ENCODE data around the gene VEZF1.
"Not testable (repeated sequence)": the region's sequence is repeated elsewhere in the genome, so short reads cannot be mapped to it uniquely, and the experiment has no call there.

VEZF1 gene

DNA sequence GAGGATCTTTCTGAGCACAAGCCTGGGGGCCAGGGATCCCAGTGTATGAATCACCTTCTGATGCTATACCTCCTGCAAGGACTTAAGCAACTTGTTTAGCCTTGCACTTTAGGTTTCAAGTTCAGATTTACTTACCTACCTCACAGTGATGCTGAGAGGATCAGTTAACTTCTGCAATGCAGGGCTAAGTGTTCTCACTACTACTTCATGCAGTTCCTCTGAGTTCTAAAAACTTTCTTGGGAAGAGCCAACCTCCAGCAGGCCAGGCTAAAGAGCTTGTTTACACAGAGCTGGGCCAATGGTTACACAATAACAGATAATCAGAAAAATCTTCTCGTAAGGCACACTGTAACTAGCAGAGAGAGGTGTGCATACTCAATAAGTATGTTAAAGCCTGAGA lies 13.0 kb downstream of the VEZF1 start:
- DNase-seq (ENCODE audit: low read depth in 3 of 3) = no peak

DNA sequence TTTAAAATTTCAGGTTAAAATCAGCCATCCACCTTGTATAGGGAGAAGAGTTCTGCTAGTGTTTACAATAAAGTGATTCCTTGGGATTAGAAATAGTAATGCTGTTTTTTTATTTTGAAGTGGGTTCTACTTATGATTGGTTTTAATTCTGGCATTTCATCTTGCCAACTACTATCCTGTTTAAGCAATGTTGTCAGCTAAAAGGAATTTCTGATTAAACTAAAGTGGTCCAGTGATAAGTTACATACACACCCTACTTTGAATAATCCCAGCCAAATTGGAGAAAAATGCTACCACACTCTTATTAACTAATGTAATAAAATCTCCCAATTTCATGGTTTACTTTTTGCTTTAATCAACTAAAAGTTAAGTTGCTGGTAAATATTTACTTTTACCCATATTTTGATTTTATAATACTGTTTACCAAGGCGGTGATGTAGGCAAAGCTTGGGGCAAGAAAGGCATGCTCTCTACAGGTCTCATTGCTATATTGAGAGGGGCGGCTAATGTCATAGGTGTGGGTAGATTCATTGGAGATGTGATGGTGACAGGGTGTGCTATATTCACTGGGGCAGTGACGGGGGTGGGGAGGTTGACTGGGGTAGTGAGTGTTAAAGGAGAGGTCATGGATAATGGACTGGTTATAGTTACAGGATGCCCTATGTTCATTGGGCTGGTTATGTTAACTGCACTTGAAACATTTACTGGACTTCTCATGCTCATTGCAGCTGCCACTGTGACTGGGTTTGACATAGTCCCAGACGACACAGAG lies 13.8 kb downstream of the VEZF1 start:
- not testable (repeated sequence) for DNase-seq (ENCODE audit: low read depth in 3 of 3)

DNA sequence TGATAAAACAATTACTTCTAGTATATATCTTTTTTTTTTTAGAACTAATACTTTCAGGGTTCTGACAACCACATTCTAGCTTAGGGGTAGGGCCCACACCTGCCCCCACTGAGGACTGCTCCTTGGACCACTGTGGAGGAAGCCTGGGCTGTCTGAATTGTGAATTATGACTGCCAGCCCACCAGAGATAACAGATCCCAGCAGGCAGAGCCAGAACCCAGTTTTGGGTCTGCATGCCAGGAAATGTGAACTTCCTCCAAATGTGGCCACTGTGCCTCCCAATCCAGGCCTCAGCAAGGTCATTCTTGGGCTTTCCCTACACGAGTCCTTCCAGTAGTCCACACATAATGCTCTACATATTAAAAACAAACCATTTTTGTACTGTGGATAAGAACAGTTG lies 15.9 kb downstream of the VEZF1 start:
- no peak for DNase-seq (ENCODE audit: low read depth in 3 of 3)

DNA sequence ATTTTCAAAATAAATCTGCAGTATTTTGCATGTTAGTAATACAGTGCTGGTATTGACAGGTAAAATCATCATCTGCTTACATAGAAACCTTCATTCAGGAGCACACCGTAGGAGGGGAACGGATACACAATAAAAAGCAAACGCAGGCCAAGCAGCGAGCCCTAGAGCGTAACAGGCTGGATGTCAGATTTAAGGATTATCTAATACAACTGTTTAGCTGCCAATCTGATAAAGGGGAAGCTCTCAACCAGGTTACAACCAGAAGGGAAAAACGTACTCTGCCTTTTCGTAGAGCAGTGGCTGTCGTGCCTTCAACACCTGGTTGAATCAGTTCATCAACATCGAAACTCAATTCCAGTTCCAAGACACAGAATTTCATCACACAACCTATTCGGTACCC lies 16.5 kb downstream of the VEZF1 start:
- DNase-seq (ENCODE audit: low read depth in 3 of 3) = no peak

DNA sequence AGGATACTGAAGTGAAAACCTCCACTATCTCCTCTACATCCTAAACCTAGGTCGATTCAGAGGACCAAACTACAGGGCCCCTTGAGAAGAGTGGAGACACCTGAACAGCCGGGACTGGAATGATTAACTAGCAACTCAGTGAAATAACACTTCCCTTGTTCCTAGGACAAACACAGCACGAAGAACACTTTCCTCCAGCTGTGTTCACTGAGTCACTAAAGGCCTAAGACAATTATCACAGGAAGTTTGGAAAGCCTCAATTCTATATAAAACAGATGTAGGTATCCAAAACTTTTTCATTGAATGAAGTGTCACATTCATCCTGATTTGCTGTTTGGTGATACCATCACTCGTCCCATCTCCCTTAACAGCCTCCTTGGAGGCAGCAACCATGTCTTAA lies 17.3 kb downstream of the VEZF1 start:
- DNase-seq (ENCODE audit: low read depth in 3 of 3) = no peak

DNA sequence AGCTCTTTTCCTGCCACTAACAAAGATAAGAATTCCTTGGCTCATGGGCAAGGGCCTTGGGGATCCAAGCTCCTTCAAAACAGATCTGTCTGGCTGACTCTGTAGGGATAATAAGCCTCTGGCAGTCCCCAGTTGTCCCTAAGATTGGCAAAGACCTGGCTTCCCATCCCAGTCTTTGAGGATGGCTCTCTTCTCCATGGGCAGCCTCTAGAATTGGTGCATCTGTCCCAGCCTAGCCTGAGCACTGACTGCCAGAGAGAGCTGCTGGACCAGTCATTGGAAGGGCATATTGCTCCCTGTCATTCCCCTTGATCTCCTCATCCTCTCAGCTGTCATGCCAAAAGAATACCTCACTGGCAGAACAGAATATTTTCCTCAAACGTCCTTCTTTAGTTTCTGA lies 19.6 kb downstream of the VEZF1 start:
- DNase-seq (ENCODE audit: low read depth in 3 of 3) = no peak

DNA sequence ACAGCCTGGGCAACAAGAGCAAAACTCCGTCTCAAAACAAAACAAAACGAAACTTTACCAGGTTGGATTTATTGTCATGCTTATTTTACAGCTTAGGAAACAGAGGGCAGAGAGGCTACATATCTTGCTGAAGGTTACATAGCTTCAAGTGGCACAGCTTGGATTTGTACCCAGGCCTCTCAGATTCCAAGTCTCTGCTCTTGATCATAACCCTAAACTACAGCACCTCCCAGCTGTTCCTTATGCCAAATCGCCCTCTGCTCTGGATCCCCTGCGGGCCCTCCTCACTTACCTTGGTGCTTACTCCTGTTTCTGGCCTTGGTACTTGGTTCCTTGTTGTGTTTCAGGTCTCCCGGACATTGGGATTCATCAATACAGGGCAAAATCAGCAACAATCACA lies 21.2 kb downstream of the VEZF1 start:
- no peak for DNase-seq (ENCODE audit: low read depth in 3 of 3)

DNA sequence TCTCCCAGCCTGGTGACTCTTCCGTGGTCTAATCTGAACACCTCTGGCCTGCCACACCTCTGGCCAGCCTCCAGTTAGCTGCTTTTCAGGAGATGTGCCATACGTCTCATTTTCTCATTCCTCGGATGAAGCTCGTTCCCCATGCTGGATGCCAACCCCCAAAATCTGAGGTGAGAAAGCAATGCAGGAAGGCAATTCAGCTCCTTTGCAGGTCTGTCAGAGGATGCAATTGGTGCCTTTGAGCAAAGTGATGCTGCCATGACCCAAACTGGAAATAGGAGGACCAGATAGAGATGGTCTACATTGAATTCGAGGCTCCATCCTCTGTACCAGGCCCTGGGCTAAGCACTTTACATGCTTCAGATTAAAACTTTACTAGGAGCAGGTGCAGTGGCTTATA lies 21.8 kb downstream of the VEZF1 start:
- DNase-seq (ENCODE audit: low read depth in 3 of 3) = no peak

DNA sequence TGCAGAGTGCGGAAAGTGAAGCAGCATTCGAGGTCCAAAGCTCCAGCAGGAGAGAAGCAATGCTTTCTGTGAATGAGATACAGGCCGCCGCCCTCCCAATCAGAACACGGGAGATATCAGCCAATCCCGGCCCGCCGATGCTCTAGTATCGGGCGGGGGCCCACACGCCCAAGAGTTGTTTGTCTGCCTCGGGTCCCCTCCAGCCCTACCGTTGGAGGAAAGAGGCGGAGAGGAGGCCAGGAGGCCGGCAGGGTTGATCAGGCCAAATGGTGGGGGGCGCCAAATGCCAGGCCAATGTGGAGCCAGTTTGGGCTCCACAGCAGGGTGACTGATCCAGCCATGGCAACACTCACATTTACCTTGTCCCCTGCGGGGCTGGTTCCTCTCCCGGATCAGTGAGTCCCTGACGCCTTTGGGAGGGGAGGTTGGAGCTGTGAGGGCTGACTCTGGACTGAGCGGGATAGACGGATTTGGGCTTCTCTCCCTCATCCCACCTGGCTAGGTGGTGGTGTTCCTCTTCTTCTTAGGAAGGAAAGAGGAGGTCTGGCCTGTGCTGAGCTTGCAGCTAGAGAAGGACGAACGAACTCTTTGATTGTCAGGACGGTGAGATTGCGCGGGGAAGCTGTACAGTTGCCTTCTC lies 22.4 kb downstream of the VEZF1 start:
- DNase-seq (ENCODE audit: low read depth in 3 of 3) = no peak

DNA sequence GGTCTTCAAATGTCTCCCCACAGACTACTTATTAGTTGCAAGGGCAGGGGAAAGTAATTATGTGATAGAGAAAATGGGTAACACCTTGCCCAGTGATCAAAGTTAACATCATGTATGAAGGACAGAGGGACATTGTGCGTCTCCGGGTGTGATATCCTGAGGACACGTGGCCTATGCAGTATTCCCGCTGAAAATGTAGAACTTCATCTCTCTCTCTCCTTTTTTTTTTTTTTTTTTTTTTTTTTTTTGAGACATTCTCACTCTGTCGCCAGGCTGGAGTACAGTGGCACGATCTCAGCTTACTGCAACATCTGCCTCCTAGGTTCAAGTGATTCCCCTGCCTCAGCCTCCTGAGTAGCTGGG lies 24.9 kb downstream of the VEZF1 start:
- DNase-seq (ENCODE audit: low read depth in 3 of 3) = no peak

DNA sequence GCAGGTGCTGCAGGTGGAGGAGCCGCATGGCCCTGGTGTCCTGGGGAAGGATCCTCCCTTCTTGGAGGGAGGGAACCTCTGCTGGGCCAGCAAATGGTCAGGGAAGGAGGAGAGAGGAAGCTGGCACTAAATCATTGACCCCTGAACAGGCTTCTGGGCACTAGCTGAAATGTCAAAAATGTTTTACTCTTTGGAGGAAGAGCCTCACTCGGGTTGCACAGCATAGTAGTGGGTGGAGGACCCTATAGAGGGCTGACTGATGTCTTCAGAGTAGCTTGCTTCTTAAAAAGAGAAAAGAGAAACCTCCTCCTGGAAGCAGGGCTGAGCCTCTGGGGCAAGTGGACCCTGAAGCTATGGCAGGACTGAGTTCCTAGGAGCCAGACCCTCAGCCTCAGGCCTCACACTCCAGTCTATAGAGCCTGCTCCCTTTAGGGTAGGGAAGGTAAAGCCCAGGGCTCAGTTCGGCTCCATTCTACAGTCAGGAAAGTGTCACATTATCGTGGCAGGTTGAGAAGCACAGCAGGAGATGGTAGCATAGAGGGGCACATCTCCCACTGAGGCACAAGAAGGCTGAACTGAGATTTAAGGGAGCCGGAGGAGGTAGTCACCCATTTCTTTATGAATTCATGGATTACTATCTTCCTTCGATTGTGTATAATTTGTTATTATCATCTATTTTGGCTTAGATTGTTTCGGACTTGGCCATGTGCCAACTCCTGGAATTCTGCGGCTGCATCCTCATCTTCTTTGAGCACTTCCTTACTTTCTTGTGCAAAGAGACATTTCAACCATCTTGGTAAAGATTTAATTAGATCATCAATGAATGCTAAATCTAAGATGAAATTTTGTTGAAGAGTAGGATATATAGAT lies 25.5 kb downstream of the VEZF1 start:
- DNase-seq (ENCODE audit: low read depth in 3 of 3) = no peak

DNA sequence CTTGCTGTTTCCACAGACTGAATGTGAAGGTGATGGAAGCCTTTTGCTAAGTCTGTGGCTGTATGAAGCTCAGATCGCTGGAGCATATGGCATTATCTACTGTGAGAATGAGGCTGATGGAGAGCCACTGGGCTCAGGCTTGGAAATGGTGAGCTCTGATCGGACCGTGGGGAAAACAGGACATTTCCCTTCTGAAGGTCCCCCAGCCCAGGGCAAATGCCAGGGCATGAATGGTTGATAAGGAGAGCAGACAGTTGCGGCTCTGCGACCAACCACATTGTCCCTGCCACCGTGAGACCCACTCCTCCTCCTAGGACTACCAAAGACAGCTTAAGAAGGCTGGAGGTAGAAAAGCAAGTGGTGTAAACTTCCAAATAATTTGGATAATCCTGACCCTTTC lies 28.1 kb downstream of the VEZF1 start:
- DNase-seq (ENCODE audit: low read depth in 3 of 3) = no peak

DNA sequence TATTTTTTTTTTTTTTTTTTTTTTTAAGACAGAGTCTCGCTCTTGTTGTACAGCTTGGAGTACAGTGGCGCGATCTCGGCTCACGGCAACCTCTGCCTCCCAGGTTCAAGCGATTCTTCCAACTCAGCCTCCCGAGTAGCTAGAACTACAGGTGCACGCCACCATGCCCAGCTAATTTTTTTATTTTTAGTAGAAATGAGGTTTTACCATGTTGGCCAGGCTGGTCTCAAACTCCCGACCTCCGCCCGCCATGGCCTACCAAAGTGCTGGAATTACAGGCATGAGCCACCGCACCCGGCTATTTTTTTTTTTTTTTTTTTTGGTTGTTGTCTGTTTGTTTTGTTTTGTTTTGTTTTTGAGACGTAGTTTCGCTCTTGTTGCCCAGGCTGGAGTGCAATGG lies 29.7 kb downstream of the VEZF1 start:
- not testable (repeated sequence) for DNase-seq (ENCODE audit: low read depth in 3 of 3)

DNA sequence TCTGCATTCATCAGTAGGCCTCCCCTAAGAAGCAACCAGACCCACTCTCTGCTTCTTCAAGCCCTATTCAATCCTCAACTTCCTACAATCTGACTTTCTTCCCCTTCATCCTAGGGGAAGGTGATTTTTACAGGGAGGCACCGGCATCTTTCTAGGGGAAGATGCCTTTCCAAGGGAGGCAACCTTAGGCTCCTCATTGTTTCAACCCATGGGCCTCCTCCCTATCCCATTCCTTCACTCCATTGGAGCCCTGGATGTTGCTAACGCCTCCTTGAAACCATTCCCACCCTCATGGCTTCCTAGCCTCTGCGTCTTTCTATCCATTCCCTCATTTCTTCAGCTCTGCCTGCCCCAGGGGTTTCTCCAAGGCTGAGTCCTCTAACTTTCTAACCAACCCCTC lies 30.2 kb downstream of the VEZF1 start:
- no peak for DNase-seq (ENCODE audit: low read depth in 3 of 3)

DNA sequence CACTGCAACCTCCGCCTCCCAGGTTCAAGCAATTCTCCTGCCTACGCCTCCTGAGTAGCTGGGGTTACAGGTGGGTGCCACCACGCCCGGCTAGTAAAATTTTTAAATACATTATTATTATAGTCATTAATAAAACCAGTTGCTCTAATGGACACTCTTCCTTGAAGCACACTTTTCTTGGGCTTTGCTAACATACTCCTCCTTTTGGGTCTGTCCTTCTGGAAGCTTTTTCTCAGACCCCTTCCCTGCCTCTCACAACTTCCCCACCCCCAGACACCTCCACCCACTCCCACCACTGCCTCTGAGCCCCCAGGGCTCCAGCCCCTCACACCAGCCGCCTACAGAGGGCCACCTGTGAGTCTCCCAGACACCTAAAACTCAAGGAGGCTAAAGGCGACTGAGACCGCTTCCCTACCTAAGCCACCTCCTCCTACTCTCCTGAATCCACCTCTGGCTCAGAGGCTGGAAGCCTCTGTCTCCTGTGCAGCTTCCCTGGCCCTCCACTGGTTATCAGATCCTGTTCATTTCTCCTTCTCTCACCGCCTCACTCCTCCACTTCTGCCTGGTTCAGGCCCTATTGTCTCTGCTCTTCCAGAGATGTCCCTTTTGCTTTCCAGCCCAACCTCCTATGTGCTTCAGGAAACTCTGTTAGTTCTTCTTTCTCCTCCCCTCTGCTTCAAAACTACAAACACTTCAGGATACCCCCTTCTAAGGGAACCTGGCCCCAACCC lies 30.8 kb downstream of the VEZF1 start:
- DNase-seq (ENCODE audit: low read depth in 3 of 3) = no peak

DNA sequence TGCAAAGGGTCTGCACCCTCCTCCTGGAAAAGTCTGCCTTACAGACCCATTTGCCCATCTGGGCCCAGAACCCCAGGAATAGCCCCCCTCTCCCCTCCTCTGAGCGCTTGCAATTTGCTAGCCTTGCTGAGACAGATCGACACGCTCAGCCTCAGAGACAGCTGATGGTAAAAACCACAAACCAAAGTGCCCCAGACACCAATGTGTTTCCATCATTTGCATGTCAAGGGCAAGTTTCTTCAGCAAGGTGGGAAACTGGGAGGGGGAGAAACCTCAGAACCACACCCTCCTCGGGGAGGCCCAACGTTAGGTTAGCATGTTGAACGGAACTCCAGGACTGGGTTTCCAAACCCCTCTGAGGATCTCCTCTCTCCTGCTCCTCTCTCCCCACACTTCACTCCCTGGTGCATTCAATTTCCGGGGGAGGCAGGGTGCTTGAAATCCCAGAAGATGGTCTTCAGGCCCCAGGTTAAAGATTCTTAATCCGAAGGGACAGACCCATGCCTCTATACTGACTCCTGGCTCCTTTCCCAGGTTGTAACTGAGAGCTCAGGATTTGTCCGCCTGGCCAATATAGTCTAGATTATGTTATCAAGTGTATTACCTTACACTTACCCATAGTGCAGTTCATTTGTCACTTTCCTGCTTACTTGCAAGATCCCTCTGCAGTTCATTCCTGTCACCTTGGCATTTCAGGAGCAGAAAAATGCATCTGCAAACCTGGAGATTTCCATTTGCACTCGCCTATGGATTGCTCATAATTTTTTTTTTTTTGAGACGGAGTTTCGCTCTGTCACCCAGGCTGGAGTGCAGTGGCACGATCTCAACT lies 31.5 kb downstream of the VEZF1 start:
- DNase-seq (ENCODE audit: low read depth in 3 of 3) = no peak

DNA sequence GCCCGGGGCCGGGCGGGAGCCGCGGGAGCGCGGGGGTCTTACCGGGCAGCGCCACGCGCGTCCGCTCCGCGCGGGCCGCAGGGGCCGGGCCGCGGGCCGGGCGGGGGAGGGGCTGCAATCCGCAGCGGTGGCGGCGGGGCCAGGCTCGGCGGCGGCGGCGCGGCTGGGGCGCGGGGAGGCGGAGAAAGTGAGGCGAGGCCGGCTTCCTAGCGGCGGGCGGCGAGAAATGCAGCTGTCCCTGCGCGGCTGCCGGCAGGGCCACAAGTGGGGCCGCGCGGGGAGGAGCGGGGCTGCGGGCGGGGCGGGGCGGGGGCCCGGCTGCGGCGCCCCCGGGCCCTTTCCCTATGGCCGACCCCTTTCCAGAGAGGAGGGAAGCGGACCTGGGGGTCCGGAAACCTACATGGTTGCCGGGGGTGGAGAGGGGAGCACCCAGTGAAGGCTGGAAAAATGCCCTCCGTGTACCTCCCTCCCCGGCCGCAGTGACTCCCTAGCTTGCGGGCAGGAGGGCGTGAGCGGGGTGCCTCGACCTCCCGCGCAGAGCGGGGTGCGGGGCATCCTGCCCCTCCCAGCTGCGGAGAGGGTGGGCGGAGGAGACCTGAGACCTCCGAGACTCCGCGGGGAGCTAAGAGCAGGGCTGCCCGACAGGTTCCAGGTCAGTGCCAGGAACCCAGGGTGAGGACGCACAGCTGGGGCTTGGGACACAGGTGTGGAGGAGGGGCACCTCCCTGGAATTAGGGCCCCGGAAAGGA lies 32.7 kb downstream of the VEZF1 start, which contains the start of gene CUEDC1:
TSS of gene CUEDC1 (minus strand) at position 230 of the 749 bp plus-strand sequence. CDS start 69,848 bp downstream, outside the sequence.
- peak; percentile 34 to 43 (median 40) for DNase-seq (ENCODE audit: low read depth in 3 of 3)

DNA sequence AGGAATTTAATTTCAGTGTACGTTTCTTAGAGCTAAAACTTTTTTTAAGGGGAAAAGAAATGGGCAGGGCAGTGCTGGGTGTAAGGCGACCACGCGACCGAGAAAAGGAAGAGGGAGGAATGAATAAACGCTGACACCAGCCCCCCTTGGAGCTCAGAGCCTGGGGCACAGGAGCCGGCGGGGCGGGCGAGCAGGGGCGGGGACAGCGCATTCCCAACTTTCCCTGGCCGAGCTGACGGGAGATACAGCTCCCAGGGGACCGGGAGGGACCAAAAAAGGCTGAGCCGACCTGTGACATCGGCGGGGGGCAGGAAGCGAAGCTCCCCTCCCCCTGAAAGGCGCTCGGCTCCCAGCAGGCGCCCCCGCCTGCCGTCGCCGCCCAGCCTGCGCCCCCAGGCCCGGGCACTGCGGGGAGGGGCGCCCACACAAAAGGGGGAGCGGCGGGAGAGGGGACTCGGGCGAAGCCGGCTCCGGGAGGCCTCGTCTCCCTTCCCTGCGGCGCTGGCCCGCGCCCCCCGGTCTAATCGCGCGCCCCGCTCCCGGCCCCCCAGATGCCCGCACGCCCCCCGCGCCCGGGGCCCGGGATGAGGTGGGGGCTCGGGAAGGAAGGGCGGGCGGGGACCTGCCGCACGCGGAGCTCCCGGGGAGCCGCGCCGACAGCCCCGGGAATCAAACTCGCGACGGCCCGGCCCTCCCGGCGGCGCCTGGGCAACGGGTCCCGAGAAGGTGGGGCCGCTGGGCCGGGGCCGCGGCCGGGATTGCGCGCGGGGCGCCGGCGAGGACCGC lies 33.5 kb downstream of the VEZF1 start:
- no peak for DNase-seq (ENCODE audit: low read depth in 3 of 3)

DNA sequence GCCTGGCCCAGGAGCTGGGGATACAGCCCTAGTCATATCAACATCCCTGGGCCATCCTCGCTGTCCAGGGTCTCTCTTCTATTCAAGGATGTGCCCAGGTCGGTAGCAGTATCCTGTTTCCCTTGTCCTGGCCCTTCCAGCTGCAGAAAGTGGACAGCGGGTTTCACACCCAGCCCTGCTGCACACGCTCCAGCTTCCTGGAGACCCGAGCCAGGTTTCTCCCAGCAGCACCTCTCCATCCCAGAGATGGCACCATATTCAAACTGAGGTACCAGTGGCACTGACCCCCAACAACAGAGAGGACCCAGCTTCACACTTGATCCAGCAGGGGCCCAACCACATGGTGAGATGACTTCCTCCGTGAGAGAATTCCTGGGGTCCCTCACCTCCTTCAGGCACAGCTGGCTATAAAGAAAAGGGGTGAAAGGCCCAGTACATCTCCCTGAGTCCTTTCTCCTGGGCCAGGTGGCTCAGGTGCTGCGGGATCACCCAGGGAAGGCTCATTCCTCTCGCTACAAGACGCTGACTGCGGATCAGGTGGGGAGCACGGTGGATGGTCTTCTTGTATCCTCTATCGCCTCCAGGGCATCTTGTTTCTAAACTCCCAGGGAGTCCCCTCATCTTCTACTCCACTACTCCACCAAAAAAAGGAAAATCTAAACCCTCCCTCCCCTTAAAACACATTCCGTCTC lies 34.2 kb downstream of the VEZF1 start:
- no peak for DNase-seq (ENCODE audit: low read depth in 3 of 3)

All from stimulated activated CD4-positive, alpha-beta T cell treated with anti-CD3 and anti-CD28 coated beads, TNF-alpha, amount 100 ng/mL, for 4 hours (primary cell).